ENCODE data around the gene TRIAP1. TPM values are rescaled to one million over a fixed set of nuclear protein-coding genes. Genes with fewer than 3 reads are reported as not detected.

The TRIAP1 gene
- polyA plus RNA-seq, 1 of the 3 experiments (the other 2 are of a cell fraction): 34.1 TPM

DNA sequence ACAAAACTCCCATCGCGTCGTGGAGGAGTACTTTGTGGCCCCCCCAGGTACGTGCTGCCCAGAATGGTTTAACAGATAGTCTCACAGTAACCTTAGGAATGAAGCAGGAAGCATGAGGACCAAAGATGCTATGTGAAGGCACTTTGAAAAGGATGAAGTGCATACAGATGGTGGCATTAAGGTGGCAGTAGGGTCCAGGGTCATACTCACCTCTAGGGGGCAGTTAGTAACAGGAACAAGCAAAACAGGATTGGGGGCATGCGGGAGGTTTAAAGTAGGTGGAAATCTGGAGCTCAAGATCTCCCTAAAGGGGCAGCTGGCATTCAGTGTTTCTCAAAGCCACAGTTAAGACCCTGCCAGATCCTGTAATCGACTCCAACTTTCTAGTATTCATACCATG, 10.9 kb upstream of the TRIAP1 start:
- ChIA-PET CTCF (interaction anchor here (0.8 to 5.5 kb wide), 6 partner anchors 9 to 746 kb away, joined by 3 to 52 read pairs (median 4); partner anchors contain the start of gene SRSF9), POLR2A (interaction anchor here (0.7 to 1.6 kb wide), 2 partner anchors 38 to 790 kb away, joined by 3 to 4 read pairs; partner anchors contain the start of gene DYNLL1)
- no peaks in the 10 kb centered on the region for H3K4me1 ChIP-seq (ENCODE audit: control insufficient read depth in 1 of 2, insufficient read depth in 2 of 2, low read depth in 1 of 2, low read length in 1 of 2)
- WGBS (ENCODE audit: low lambda C conversion rate): 89% methylated on average over 6 of the region's 6 CpGs
- no peaks in the 10 kb centered on the region for H3K9me3 ChIP-seq
- no peak overlapping the region for H3K27ac ChIP-seq (ENCODE audit: low read depth in 2 of 2, low read length in 1 of 2)
- TF ChIP-seq, protein P1, sequence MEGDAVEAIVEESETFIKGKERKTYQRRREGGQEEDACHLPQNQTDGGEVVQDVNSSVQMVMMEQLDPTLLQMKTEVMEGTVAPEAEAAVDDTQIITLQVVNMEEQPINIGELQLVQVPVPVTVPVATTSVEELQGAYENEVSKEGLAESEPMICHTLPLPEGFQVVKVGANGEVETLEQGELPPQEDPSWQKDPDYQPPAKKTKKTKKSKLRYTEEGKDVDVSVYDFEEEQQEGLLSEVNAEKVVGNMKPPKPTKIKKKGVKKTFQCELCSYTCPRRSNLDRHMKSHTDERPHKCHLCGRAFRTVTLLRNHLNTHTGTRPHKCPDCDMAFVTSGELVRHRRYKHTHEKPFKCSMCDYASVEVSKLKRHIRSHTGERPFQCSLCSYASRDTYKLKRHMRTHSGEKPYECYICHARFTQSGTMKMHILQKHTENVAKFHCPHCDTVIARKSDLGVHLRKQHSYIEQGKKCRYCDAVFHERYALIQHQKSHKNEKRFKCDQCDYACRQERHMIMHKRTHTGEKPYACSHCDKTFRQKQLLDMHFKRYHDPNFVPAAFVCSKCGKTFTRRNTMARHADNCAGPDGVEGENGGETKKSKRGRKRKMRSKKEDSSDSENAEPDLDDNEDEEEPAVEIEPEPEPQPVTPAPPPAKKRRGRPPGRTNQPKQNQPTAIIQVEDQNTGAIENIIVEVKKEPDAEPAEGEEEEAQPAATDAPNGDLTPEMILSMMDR (IDR thresholded peaks at IDR 0.05): peak; percentile 47
- TF ChIP-seq RAD21 (IDR thresholded peaks at IDR 0.05; ENCODE audit: low read length) (peak; percentile 16; the same call in 1 of the 2 replicates), TCF12 (IDR thresholded peaks at IDR 0.05) (no peak), EP300 (IDR thresholded peaks at IDR 0.05; ENCODE audit: borderline replicate concordance in 1 of 2, low read depth in 1 of 2, low read length in 1 of 2) (no peak), GABPA (IDR thresholded peaks at IDR 0.05; ENCODE audit: low read depth) (no peak), MXI1 (IDR thresholded peaks at IDR 0.05; ENCODE audit: low read depth, low read length) (no peak), NRF1 (IDR thresholded peaks at IDR 0.05; ENCODE audit: low read depth, low read length) (no peak), SMC3 (IDR thresholded peaks at IDR 0.05; ENCODE audit: low read depth, low read length) (0 out of 2 replicates have a peak, but pooled peaks have one; percentile 9), RFX5 (IDR thresholded peaks at IDR 0.05; ENCODE audit: low read length) (no peak), ELF1 (IDR thresholded peaks at IDR 0.05) (no peak)
- peaks cover 25% of the 10 kb centered on the region; the same call in 1 of the 2 replicates for H3K79me2 ChIP-seq (ENCODE audit: insufficient read depth)
- no peak overlapping the region for H3K4me3 ChIP-seq (ENCODE audit: low read depth in 2 of 2, low read length in 1 of 2)
- H3K4me2 ChIP-seq: no peak overlapping the region
- H2AFZ ChIP-seq (ENCODE audit: low read depth): no peak overlapping the region
- peaks cover 23% of the 10 kb centered on the region for H4K20me1 ChIP-seq (ENCODE audit: insufficient read depth)
- peak; percentile 52 for DNase-seq
- peaks cover 50% of the 10 kb centered on the region for H3F3A ChIP-seq (replicated peaks; ENCODE audit: insufficient read depth)
- no peaks in the 10 kb centered on the region for H3K9me2 ChIP-seq
- H3K36me3 ChIP-seq (replicated peaks in 1 of 2; ENCODE audit: control insufficient read depth in 1 of 2, insufficient read depth in 2 of 2, low read length in 1 of 2): peaks cover 49 to 67% of the 10 kb centered on the region in 2 experiments
- no peaks in the 10 kb centered on the region for H3K27me3 ChIP-seq (ENCODE audit: insufficient read depth)
- H3K9ac ChIP-seq: no peak overlapping the region

DNA sequence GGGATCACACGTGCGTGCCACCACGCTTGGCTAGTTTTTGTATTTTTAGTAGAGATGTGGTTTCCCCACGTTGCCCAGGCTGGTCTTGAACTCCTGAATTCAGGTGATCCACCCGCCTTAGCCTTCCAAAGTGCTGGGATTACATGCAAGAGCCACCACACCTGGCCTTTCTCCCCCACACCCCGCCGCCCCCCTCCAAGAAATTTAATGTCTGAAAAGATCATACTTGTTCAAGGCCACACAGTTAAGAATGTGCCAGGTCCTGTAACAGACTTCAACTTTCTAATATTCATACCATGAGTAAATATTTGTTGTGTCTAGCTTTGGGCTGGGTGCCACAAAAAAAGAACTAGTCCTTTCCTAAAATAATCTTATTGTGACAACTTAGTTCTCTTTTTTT, 9.1 kb upstream of the TRIAP1 start:
- Histone ChIP-seq H3K4me1 (ENCODE audit: control insufficient read depth in 1 of 2, insufficient read depth in 2 of 2, low read depth in 1 of 2, low read length in 1 of 2) (no peaks in the 10 kb centered on the region), H3K27ac (ENCODE audit: low read depth in 2 of 2, low read length in 1 of 2) (no peak overlapping the region), H3K4me2 (no peak overlapping the region), H3K9me2 (no peaks in the 10 kb centered on the region), H3K27me3 (ENCODE audit: insufficient read depth) (no peaks in the 10 kb centered on the region), H3K9ac (no peak overlapping the region), H3F3A (replicated peaks; ENCODE audit: insufficient read depth) (peaks cover 48% of the 10 kb centered on the region), H3K9me3 (no peaks in the 10 kb centered on the region), H3K36me3 (replicated peaks in 1 of 2; ENCODE audit: control insufficient read depth in 1 of 2, insufficient read depth in 2 of 2, low read length in 1 of 2) (peaks cover 38 to 66% of the 10 kb centered on the region in 2 experiments), H3K4me3 (ENCODE audit: low read depth in 2 of 2, low read length in 1 of 2) (no peak overlapping the region), H3K79me2 (ENCODE audit: insufficient read depth) (peaks cover 35% of the 10 kb centered on the region; the same call in 1 of the 2 replicates), H2AFZ (ENCODE audit: low read depth) (no peak overlapping the region), H4K20me1 (ENCODE audit: insufficient read depth) (peaks cover 24% of the 10 kb centered on the region)
- CTCF ChIA-PET: interaction anchor here (1.2 to 5.5 kb wide), 3 partner anchors 10 to 19 kb away, joined by 4 to 52 read pairs (median 4); partner anchors contain the start of gene SRSF9
- WGBS (ENCODE audit: low lambda C conversion rate): 97% methylated on average over 7 of the region's 7 CpGs
- TF ChIP-seq TAF1 (IDR thresholded peaks at IDR 0.05; ENCODE audit: borderline replicate concordance, low read depth, low read length): no peak
- TF ChIP-seq TCF12 (IDR thresholded peaks at IDR 0.05): no peak
- no peak for TF ChIP-seq JUND (IDR thresholded peaks at IDR 0.05)
- DNase-seq: no peak
- POLR2A ChIA-PET: interaction anchor here (1.6 kb wide), 1 partner anchor 41 kb away, joined by 3 read pairs; the partner anchor contains the start of gene DYNLL1
